HK-2 (cell line): ENCODE data around the gene GABBR2.

Experiments
- DNase-seq: peaks from one replicate; pipeline ENCODE4 v3.0.0-alpha.2; 2018; ENCODE audit not compliant: unreplicated experiment

Gene GABBR2

GRCh38 chr9:98708933-98709911 lies at the start of gene GABBR2:
GABBR2 (minus strand) TSS chr9:98708935; CDS start chr9:98708737, 198 bp downstream.
- no peak for DNase-seq

DNA sequence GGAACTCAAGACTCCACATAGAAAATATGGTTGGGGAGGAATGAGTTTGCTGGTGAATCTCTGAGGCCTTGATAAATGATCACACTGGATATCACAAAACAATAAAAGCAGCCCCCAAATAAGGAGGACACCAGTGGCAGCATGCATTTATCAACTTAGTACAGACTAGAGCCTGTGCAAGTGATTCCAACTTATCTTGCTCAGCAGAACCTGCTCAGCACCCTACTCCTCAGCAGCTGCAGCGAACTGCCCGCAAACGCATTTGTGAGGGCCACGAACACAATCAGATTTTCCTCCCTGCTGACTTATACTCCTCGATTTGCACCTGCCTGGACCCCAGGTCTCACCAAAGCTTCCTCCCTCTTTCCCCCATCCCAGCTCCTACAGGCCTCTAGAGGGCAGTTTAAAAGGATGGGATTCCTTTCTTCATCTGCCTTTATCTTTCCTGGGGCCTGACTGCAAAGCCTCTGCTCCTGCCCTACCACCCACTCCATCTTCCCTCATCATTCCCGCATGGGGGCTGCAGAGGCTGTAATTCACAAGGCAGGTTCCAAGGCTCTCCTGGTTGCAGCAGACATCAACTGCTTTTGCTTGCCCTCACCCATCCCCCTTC lies 46.4 kb upstream of the GABBR2 start:
- no peak for DNase-seq

- DNase-seq = no peak
These were observed 42.5 kb upstream of the GABBR2 start for GRCh38 chr9:98751210-98751609.

DNA sequence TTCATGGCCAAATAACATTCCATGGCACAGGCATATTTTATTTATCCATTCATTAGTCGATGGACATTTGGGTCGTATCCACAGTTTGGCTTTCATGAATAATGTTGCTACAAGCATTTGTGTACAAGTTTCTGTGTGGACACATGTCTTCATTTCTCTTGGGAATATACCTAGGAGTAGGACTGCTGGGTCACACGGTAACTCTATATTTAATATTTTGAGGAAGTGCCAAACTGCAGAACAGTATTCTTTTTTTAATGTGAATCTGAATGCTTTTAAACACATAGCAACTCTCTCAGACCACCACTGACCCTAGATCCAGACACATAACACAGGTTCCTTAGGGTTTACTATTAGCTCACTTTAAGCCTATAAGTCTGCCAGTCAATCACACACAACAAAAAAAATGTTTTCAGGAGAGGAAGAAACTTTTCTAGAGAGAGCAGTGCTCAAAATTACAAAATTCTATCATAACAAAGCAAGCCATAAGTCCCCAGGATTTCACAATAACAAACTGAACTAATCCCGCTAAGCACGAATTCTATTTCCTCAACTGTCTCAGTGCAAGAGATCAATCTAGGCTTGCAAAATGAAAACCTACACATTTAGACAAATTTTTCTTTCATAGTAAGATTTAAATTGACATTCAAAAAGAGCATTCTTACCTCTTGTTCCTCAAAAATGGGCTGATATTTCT lies 41.8 kb upstream of the GABBR2 start:
- no peak for DNase-seq

DNA sequence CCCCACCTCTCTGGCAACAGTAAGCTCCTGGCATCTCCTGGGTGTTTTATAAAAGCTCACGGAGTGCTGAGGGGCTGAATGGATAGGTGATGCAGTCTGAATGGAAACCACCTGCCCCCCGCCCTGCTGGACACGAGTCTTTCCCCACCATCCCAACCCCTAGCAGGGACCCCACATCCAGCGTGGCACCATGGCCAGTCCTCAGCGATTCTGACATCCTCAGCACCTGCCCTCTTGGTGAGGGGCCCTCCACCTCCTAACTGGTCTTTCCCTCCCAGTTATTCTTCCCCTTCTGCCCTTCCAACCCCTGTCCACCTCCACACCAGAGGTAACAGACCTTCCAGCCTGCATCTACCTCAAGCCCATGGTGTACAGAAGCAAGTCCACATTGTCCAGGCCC lies 38.7 kb upstream of the GABBR2 start:
- DNase-seq = no peak

- no peak for DNase-seq
These were observed 36.7 kb upstream of the GABBR2 start for GRCh38 chr9:98745470-98745869.

DNA sequence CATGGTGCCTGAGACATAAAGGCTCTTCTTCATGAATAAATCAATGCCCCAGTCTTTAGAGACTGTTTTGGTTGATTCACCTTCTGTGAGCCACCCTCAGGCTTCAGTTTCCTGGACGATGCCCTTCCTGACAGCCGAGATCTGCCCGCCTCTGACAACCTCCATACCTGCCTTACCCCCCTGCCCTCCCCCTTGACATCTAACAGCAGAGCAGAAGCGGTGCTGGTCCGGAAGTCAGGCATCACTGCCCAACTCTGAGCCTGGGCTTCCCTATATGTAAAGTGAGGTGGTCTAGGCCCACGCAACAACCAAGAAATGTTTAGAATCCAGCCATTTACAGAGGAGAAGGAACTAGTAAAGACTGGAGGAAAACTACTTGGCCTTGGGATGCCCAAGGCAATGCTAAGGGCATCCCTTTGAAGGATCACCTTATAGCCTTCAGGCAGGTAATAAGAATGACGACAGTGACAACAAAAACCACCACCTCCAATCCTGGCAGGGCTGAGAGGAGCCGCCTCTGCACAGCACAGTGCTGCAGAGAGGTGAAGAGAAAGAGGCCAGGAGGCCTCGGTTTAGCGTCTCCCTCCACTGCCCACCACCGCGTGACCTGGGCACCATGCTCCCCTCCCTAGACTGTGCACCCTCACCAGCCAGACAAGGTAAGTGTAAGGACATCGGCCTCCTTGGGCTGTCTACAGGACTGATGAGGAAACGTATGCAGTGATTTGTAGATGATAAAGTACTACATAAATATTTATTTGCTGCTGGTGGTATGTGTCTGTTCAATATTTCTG lies 35.3 kb upstream of the GABBR2 start:
- no peak for DNase-seq

DNA sequence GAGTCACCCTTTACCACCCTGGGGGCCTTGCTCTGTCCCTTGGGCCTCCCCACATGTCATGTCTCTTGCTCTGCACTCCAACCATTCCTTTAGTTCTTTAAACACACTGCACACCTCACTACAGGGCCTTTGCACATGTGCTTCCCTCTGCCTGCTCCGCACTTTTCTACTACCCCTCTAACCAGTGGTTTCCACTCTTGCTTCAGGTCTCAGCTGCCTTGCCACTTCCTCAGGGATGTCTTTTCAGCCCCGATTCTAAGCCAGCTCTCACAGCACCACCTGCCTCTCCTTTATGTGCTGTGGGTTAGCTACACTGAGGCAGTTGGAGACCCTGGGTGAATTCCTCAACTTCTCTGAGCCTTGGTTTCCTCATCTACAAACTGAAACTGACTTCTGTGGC lies 34.6 kb upstream of the GABBR2 start:
- no peak for DNase-seq

DNA sequence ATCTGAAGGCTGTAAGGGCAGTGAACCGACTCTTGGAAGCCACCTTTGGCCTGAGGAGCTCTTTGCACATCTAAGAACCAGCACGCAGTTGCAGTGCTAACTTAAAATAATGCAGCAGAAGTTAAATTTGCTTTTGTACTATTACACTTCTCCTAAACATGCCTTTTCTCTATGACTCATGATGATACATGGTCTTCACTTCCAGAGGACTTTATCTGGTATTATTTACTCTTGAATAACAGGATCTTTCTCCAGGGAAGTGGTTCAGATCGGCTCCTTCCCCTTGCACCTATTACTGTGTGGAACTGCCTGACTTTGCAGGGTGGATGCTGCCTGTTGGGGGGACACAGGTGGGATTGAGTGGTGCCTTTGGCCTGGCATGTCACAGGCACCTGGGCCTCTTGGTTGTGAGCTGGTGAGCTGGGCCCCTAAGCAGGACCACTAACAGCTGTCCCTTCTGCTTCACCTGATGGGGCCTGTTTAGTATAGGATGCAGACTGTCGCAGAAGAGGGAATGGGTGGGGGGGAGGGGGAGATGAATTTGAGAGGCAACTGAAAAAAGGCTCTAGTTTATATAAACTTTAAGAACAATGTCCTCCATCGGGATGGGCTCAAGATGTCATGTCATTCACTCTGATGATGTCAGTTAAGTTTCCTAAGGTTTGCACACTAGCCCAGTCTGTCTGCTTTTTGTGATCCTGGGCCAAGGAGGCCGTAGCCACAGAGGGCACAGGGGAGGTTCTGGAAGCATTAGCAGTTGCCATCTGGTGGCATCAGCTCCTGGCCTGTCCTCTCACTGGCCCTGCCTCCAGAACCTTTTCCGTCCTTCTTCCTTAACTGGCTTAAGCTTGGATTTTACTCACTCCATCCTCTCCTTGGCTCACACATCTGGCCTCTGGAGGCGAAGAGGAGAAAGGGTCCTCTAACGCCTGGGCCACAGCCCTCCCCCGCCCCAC lies 33.9 kb upstream of the GABBR2 start:
- no peak for DNase-seq

DNA sequence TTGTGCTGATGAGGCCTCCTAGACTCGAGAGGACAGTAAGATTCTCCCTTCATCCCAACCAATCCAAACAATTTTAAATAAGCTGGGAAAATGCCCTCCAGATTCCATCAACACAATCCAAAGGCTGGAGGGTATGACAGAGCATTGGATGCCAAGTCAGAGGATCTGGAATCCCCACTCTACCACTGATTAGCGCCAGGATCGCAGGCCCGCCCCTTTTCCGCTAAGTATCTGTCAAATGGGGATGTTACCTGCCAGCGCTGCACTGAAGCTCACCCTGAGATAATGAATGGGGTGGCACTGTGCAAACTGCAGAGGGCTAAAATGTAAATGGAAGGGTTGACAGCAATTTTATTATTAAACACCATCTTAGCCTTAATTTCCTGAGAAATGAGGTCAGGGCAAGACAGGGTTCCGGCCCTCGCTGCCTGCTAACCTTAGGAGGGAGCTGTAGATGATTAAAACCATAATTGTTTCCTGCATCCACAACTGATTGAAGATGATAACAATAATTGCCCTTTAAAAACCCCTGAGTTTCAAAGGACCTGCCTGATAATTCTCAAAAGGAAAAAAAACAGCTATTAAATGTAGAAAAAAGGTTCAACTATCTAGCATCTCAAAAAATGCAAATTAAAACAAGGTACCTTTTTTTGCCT lies 31.6 kb upstream of the GABBR2 start:
- no peak for DNase-seq

GRCh38 chr9:98738741-98739140 lies 30.0 kb upstream of the GABBR2 start:
- no peak for DNase-seq

GRCh38 chr9:98736226-98736625 lies 27.5 kb upstream of the GABBR2 start:
- DNase-seq = peak; percentile 5

- DNase-seq = no peak
These were observed 24.1 kb upstream of the GABBR2 start for GRCh38 chr9:98732801-98733200.

DNA sequence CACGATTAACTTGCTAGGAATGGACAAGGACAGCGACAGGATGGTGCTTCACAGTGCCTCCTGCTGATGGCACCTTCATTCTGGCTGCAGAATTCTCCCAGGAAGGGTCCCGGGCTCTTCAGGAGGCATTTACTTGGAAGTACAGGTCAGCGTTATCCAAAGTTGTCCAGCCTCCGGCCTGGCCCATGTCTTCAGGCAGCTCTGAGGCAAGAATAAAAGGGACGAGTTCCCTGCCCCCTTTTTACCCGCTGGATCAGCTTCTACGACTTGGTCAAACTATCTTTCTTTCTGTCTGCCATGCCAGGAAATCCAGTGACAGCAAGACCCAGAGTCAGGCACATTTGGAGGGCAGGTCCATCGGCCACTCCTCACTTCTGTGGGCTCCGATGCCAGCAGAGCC lies 23.4 kb upstream of the GABBR2 start:
- DNase-seq = no peak

- DNase-seq = no peak
These were observed 22.1 kb upstream of the GABBR2 start for GRCh38 chr9:98730871-98731270.

- no peak for DNase-seq
These were observed 19.8 kb upstream of the GABBR2 start for GRCh38 chr9:98728500-98728899.

DNA sequence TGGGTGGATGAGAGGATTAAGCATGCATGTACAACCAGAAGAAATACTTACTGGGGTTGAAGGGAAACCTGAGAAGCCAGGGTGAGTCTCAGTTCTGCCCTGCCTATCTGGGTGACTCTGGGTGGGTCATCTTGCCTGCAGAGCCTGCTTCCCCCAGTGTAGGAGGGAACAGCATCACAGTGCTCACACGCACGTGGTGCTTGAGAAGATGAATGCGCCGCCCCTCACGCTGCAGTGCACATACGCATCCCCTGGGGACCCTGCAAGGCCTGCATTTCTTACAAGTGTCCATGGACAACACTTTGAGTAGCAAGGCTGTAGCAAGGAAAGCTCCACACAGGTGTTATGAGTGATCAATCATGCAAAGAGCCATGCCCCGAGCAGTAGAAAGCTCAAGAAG lies 18.7 kb upstream of the GABBR2 start:
- DNase-seq = no peak

DNA sequence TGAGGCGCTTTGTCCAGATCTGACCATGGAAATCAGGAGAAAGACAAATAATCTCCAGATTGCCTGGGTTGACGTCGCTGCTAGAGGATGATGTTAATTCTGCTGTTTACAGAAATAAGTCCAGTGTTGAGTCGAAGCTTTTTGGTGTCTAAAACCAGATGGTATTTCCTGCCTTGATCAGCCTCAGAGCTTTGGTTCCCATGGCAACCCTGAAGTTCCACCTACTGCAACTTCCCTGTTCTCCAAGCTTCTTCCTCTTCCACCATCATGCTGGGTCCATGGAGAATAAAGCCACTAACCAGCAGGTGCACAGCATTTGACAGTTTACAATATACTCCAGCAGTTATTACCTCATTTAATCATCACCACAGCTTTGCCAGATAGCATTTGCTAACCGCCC lies 18.0 kb upstream of the GABBR2 start:
- DNase-seq = no peak

- DNase-seq = no peak
These were observed 16.2 kb upstream of the GABBR2 start for GRCh38 chr9:98724810-98725530.
